Measurements from ENCODE around the gene COP1.
"Not testable (repeated sequence)": the region's sequence is repeated elsewhere in the genome, so short reads cannot be mapped to it uniquely, and the experiment has no call there.

Gene COP1

DNA sequence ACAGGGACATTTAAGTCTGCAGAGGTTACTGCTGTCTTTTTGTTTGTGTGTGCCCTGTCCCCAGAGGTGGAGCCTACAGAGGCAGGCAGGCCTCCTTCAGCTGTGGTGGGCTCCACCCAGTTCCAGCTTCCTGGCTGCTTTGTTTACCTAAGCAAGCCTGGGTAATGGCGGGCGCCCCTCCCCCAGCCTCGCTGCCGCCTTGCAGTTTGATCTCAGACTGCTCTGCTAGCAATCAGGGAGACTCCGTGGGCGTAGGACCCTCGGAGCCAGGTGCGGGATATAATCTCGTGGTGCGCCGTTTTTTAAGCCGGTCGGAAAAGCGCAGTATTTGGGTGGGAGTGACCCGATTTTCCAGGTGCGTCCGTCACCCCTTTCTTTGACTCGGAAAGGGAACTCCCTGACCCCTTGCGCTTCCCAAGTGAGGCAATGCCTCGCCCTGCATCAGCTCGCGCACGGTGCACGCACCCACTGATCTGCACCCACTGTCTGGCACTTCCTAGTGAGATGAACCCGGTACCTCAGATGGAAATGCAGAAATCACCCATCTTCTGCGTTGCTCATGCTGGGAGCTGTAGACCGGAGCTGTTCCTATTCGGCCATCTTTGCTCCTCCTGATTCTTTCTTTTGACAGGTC lies 199.2 kb downstream of the COP1 start:
- H3K4me3 ChIP-seq (ENCODE audit: low read depth, low read length); H3K27me3 ChIP-seq (ENCODE audit: control insufficient read depth, insufficient read depth, low read length); H3K27ac ChIP-seq (ENCODE audit: low read depth, low read length); H3K4me1 ChIP-seq (ENCODE audit: control insufficient read depth, insufficient read depth, low read length); H3K9ac ChIP-seq (ENCODE audit: low read depth, low read length); H3K36me3 ChIP-seq (ENCODE audit: control insufficient read depth, insufficient read depth, low read length): not testable (repeated sequence)
- H3K9me3 ChIP-seq (ENCODE audit: control insufficient read depth, insufficient read depth, low read length) = peaks cover 10% of the 10 kb centered on the region; the same call in 1 of the 2 replicates

DNA sequence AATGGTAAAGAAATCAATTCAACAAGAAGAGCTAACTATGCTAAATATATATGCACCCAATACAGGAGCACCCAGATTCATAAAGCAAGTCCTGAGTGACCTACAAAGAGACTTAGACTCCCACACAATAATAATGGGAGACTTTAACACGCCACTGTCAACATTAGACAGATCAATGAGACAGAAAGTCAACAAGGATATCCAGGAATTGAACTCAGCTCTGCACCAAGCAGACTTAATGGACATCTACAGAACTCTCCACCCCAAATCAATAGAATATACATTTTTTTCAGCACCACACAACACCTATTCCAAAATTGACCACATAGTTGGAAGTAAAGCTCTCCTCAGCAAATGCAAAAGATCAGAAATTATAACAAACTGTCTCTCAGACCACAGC lies 212.4 kb downstream of the COP1 start:
- H3K9ac ChIP-seq (ENCODE audit: low read depth, low read length); H3K4me1 ChIP-seq (ENCODE audit: control insufficient read depth, insufficient read depth, low read length); H3K27me3 ChIP-seq (ENCODE audit: control insufficient read depth, insufficient read depth, low read length); H3K36me3 ChIP-seq (ENCODE audit: control insufficient read depth, insufficient read depth, low read length); H3K9me3 ChIP-seq (ENCODE audit: control insufficient read depth, insufficient read depth, low read length); H3K4me3 ChIP-seq (ENCODE audit: low read depth, low read length); H3K27ac ChIP-seq (ENCODE audit: low read depth, low read length): not testable (repeated sequence)

DNA sequence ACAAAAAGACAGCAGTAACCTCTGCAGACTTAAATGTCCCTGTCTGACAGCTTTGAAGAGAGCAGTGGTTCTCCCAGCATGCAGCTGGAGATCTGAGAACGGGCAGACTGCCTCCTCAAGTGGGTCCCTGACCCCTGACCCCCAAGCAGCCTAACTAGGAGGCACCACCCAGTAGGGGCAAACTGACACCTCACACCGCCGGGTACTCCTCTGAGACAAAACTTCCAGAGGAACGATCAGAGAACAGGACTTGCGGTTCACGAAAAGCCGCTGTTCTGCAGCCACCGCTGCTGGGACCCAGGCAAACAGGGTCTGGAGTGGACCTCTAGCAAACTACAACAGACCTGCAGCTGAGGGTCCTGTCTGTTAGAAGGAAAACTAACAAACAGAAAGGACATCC lies 214.3 kb downstream of the COP1 start:
- not testable (repeated sequence) for H3K36me3 ChIP-seq (ENCODE audit: control insufficient read depth, insufficient read depth, low read length); H3K27me3 ChIP-seq (ENCODE audit: control insufficient read depth, insufficient read depth, low read length); H3K4me1 ChIP-seq (ENCODE audit: control insufficient read depth, insufficient read depth, low read length); H3K9ac ChIP-seq (ENCODE audit: low read depth, low read length); H3K27ac ChIP-seq (ENCODE audit: low read depth, low read length); H3K4me3 ChIP-seq (ENCODE audit: low read depth, low read length); H3K9me3 ChIP-seq (ENCODE audit: control insufficient read depth, insufficient read depth, low read length)

DNA sequence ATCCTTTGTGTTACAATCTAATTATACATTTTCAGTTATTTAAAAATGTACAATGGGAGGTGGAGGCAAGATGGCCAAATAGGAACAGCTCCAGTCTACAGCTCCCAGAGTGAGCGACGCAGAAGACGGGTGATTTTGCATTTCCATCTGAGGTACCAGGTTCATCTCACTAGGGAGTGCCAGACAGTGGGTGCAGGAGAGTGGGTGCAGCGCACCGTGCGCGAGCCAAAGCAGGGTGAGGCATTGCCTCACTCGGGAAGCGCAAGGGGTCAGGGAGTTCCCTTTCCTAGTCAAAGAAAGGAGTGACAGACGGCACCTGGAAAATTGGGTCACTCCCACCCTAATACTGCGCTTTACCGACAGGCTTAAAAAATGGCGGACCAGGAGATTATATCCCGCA lies 214.9 kb downstream of the COP1 start:
- H3K27me3 ChIP-seq (ENCODE audit: control insufficient read depth, insufficient read depth, low read length); H3K27ac ChIP-seq (ENCODE audit: low read depth, low read length); H3K9ac ChIP-seq (ENCODE audit: low read depth, low read length); H3K4me3 ChIP-seq (ENCODE audit: low read depth, low read length); H3K9me3 ChIP-seq (ENCODE audit: control insufficient read depth, insufficient read depth, low read length); H3K4me1 ChIP-seq (ENCODE audit: control insufficient read depth, insufficient read depth, low read length): not testable (repeated sequence)
- peaks cover 13% of the 10 kb centered on the region for H3K36me3 ChIP-seq (ENCODE audit: control insufficient read depth, insufficient read depth, low read length)

DNA sequence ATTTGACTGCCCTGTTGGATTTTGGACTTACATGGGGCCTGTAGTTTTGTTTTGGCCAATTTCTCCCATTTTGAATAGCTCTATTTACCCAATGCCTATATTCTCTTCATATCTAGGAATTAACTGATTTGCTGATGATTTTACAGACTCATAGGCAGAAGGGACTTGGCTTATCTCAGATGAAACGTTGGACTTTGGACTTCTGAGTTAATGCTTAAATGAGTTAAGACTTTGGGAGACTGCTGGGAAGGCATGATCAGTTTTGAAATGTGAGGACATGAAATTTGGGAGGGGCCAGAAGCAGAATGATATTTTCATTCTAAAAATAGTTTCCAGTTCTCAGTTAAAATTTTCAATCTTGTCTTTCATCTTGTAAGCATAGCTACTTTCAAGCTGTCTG lies 222.3 kb downstream of the COP1 start:
- no peaks in the 10 kb centered on the region for H3K27me3 ChIP-seq (ENCODE audit: control insufficient read depth, insufficient read depth, low read length)
- peaks cover 7% of the 10 kb centered on the region; the same call in 1 of the 2 replicates for H3K9me3 ChIP-seq (ENCODE audit: control insufficient read depth, insufficient read depth, low read length)
- H3K9ac ChIP-seq (ENCODE audit: low read depth, low read length) = no peak overlapping the region
- H3K4me3 ChIP-seq (ENCODE audit: low read depth, low read length) = no peak overlapping the region
- no peaks in the 10 kb centered on the region for H3K4me1 ChIP-seq (ENCODE audit: control insufficient read depth, insufficient read depth, low read length)
- peaks cover 50% of the 10 kb centered on the region for H3K36me3 ChIP-seq (ENCODE audit: control insufficient read depth, insufficient read depth, low read length)
- no peak overlapping the region for H3K27ac ChIP-seq (ENCODE audit: low read depth, low read length)

DNA sequence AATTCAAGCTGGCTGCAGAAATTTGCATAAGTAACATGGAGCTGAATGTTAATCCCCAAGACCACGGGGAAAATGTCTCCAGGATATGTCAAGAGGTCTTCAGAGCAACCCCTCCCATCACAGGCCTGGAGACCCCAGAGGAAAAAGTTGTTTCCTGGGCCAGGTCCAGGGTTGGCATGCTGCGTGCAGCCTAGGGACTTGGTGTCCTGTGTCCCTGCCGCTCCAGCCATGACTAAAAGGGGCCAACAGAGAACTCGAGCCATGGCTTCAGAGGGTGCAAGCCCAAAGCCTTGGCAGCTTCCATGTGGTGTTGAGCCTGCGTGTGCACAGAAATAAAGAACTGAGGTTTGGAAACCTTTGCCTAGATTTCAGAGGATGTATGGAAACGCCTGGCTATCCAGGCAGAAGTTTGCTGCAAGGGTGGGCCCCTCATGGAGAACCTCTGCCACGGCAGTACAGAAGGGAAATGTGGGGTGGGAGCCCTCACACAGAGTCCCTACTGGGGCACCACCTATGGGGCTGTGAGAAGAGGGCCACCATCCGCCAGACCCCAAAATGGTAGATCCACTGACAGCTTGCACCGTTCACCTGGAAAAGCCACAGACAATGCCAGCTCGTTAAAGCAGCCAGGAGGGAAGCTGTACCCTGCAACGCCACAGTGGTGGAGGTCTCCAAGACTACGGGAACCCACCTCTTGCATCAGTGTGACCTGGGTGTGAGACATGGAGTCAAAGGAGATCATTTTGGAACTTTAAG lies 222.9 kb downstream of the COP1 start:
- peaks cover 7% of the 10 kb centered on the region; the same call in 1 of the 2 replicates for H3K9me3 ChIP-seq (ENCODE audit: control insufficient read depth, insufficient read depth, low read length)
- H3K4me3 ChIP-seq (ENCODE audit: low read depth, low read length) = no peak overlapping the region
- no peak overlapping the region for H3K27ac ChIP-seq (ENCODE audit: low read depth, low read length)
- no peaks in the 10 kb centered on the region for H3K27me3 ChIP-seq (ENCODE audit: control insufficient read depth, insufficient read depth, low read length)
- H3K4me1 ChIP-seq (ENCODE audit: control insufficient read depth, insufficient read depth, low read length) = no peaks in the 10 kb centered on the region
- H3K9ac ChIP-seq (ENCODE audit: low read depth, low read length) = no peak overlapping the region
- H3K36me3 ChIP-seq (ENCODE audit: control insufficient read depth, insufficient read depth, low read length) = peaks cover 49% of the 10 kb centered on the region

DNA sequence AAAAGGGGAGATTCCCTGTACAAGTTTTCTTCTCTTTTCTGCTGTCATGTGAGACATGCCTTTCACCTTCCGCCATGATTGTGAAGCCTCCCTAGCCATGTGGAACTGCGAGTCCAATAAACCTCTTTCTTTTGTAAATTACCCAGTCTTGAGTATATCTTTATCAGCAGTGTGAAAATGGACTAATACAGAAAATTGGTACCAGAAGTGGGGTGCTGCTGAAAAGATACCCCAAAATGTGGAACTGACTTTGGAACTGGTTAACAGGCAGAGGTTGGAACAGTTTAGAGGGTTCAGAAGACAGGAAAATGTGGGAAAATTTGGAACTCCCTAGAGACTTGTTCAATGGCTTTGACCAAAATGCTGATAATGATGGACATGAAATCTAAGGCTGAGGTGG lies 223.7 kb downstream of the COP1 start:
- not testable (repeated sequence) for H3K9ac ChIP-seq (ENCODE audit: low read depth, low read length); H3K9me3 ChIP-seq (ENCODE audit: control insufficient read depth, insufficient read depth, low read length); H3K27ac ChIP-seq (ENCODE audit: low read depth, low read length); H3K27me3 ChIP-seq (ENCODE audit: control insufficient read depth, insufficient read depth, low read length); H3K4me1 ChIP-seq (ENCODE audit: control insufficient read depth, insufficient read depth, low read length); H3K4me3 ChIP-seq (ENCODE audit: low read depth, low read length)
- H3K36me3 ChIP-seq (ENCODE audit: control insufficient read depth, insufficient read depth, low read length) = peaks cover 43% of the 10 kb centered on the region

DNA sequence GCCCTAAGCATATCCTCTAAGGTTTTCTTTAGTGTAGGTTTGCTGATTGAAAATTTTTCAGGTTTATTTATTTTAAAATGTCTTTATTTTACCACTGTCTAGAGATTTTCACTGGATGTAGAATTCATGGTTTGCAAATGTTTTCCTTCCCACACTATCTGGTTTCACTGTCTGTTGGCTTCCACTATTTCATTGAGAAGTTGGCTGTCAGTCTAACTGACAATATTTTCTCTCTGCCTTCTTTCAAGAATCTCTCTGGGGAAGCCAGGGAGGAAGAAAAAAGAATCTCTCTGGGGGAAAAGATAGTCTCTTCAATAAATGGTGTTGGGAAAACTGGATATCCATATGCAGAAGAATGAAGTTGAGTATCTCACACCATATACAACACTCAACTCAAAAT lies 226.0 kb downstream of the COP1 start:
- H3K27ac ChIP-seq (ENCODE audit: low read depth, low read length) = no peak overlapping the region
- H3K4me3 ChIP-seq (ENCODE audit: low read depth, low read length) = no peak overlapping the region
- peaks cover 7% of the 10 kb centered on the region; the same call in 1 of the 2 replicates for H3K9me3 ChIP-seq (ENCODE audit: control insufficient read depth, insufficient read depth, low read length)
- no peaks in the 10 kb centered on the region for H3K4me1 ChIP-seq (ENCODE audit: control insufficient read depth, insufficient read depth, low read length)
- no peak overlapping the region for H3K9ac ChIP-seq (ENCODE audit: low read depth, low read length)
- peaks cover 29% of the 10 kb centered on the region for H3K36me3 ChIP-seq (ENCODE audit: control insufficient read depth, insufficient read depth, low read length)
- no peaks in the 10 kb centered on the region for H3K27me3 ChIP-seq (ENCODE audit: control insufficient read depth, insufficient read depth, low read length)

DNA sequence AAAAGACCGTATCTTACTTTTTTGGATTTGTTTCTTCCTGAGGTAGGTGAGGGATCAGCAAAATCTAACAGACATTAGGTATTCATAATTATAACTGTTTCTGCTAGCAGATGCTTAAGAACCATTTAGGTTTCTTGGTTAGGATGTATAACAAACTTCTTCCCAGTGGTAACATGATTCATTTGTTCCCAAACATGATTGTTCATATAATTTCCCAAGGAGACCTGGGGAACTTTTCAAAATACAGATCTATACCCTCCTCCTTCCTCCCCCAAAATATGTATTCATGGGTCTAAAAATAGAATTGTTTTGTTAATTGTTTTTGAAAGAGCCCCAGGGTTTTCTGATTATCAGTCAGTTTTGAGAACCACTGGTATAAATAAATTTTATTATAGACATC lies 228.2 kb downstream of the COP1 start:
- no peaks in the 10 kb centered on the region; the same call in 1 of the 2 replicates for H3K9me3 ChIP-seq (ENCODE audit: control insufficient read depth, insufficient read depth, low read length)
- no peaks in the 10 kb centered on the region for H3K27me3 ChIP-seq (ENCODE audit: control insufficient read depth, insufficient read depth, low read length)
- H3K36me3 ChIP-seq (ENCODE audit: control insufficient read depth, insufficient read depth, low read length) = peaks cover 15% of the 10 kb centered on the region; the same call in 1 of the 2 replicates
- H3K9ac ChIP-seq (ENCODE audit: low read depth, low read length) = no peak overlapping the region
- no peak overlapping the region for H3K27ac ChIP-seq (ENCODE audit: low read depth, low read length)
- H3K4me1 ChIP-seq (ENCODE audit: control insufficient read depth, insufficient read depth, low read length) = no peaks in the 10 kb centered on the region
- H3K4me3 ChIP-seq (ENCODE audit: low read depth, low read length) = no peak overlapping the region

DNA sequence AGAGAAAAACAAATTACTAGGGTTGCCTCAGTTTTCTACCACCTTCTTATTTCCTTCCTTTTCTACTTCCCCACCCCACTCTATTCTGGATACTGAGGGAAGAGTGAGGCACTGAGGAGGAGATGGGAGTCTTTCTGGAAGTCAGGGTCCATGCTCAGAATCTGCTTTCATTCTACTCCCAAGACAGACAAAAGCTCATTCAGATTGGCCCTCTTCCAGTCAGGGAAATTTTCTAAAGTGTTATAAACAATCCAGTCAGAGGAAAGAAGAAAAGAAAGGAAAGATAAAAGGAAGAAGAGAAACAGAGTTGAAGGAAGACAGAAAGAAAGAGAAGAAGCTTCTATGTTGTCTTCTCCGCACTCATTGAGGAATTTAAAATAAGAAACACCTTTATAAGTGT lies 228.6 kb downstream of the COP1 start:
- Histone ChIP-seq H3K4me3 (ENCODE audit: low read depth, low read length) (no peak overlapping the region), H3K9me3 (ENCODE audit: control insufficient read depth, insufficient read depth, low read length) (no peaks in the 10 kb centered on the region; the same call in 1 of the 2 replicates), H3K36me3 (ENCODE audit: control insufficient read depth, insufficient read depth, low read length) (peaks cover 12% of the 10 kb centered on the region; the same call in 1 of the 2 replicates), H3K9ac (ENCODE audit: low read depth, low read length) (no peak overlapping the region), H3K27ac (ENCODE audit: low read depth, low read length) (no peak overlapping the region), H3K4me1 (ENCODE audit: control insufficient read depth, insufficient read depth, low read length) (no peaks in the 10 kb centered on the region), H3K27me3 (ENCODE audit: control insufficient read depth, insufficient read depth, low read length) (no peaks in the 10 kb centered on the region)

DNA sequence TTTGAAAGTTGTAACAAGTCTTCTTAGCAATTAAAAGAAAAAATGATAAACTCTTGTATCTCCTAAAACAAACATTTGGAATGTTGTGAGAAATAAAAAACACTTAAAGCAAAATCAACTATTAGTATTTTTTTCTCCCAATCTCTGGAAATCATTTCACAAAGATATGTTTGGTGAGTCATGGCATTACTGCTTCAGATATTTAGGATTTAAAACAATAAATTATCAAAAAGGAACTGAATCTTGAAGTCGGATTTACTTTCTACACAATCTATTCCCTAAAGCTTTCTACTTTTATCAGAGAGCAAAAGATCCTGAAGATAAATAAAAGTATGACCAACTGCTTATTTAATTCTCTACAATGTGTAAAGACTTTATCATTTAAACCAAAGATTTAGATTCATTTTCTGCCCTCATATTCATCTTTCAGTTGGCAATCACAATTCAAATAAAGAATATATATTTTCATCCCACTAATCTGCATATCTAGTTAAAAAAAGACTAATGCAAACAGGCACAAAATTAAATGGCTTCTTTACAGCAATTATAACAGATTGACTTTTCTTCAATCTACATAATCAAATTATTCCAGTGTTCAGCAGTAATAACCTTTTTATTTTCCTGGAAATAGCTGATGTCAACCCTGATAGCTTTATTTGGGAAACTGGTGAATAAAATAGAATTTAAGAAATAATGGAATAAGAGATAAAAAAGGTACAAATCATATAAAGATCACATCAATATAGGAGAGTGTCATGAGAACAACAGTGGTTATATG lies 230.0 kb downstream of the COP1 start:
- no peaks in the 10 kb centered on the region for H3K4me1 ChIP-seq (ENCODE audit: control insufficient read depth, insufficient read depth, low read length)
- H3K36me3 ChIP-seq (ENCODE audit: control insufficient read depth, insufficient read depth, low read length) = no peaks in the 10 kb centered on the region
- no peak overlapping the region for H3K9ac ChIP-seq (ENCODE audit: low read depth, low read length)
- no peaks in the 10 kb centered on the region for H3K27me3 ChIP-seq (ENCODE audit: control insufficient read depth, insufficient read depth, low read length)
- no peak overlapping the region for H3K4me3 ChIP-seq (ENCODE audit: low read depth, low read length)
- H3K27ac ChIP-seq (ENCODE audit: low read depth, low read length) = no peak overlapping the region
- no peaks in the 10 kb centered on the region for H3K9me3 ChIP-seq (ENCODE audit: control insufficient read depth, insufficient read depth, low read length)

Measured in HUES48 (cell line).